H1 (cell line): ENCODE results near the gene CACNA2D4.

ENCODE experiments used
- EZH2 ChIP-seq: fragments of 200-600 bp; sonication (generic); IDR thresholded peaks from 2 replicates; pipeline ENCODE4 v1.7.1; 2012; ENCODE audit warnings: low read depth, mild to moderate bottlenecking, moderate library complexity, low read length, inconsistent platforms; ENCODE audit not compliant: severe bottlenecking
- FOSL1 ChIP-seq: IDR thresholded peaks from 2 replicates; pipeline ENCODE4 v1.6.1; 2011; ENCODE audit warnings: mild to moderate bottlenecking, low read depth, low read length, moderate library complexity; ENCODE audit not compliant: insufficient read depth
- HDAC2 ChIP-seq, 2 experiments: fragments of 300-600 bp in 1 of 2; sonication (generic) in 1 of 2; IDR thresholded peaks; 2 replicates each; pipeline ENCODE4 v1.6.1; 2011 to 2012; ENCODE audit warnings: low read depth in 2 of 2, low read length in 2 of 2, mild to moderate bottlenecking in 2 of 2, moderate library complexity in 2 of 2, borderline replicate concordance in 1 of 2, inconsistent platforms in 1 of 2
- JUN ChIP-seq: IDR thresholded peaks from 2 replicates; pipeline ENCODE4 v1.6.1; 2011; ENCODE audit warnings: low read depth, mild to moderate bottlenecking, improper control_type of control experiment, low read length
- KDM5A ChIP-seq: fragments of 200-600 bp; IDR thresholded peaks from 2 replicates; pipeline ENCODE4 v1.7.1; 2012; ENCODE audit warnings: mild to moderate bottlenecking, low read length, inconsistent platforms, mixed read lengths
- MAFK ChIP-seq: IDR thresholded peaks from 2 replicates; pipeline ENCODE4 v1.6.1; 2012; ENCODE audit warnings: low read depth, mild to moderate bottlenecking, improper control_type of control experiment, low read length
- POLR2A ChIP-seq, 2 experiments: IDR thresholded peaks; 1 replicate in 1 of 2; 2 replicates in 1 of 2; pipeline ENCODE4 v1.6.1; 2011; ENCODE audit warnings: low read depth in 2 of 2, low read length in 2 of 2, mild to moderate bottlenecking in 2 of 2; ENCODE audit errors: control extremely low read depth in 1 of 2
- POLR2AphosphoS5 ChIP-seq: IDR thresholded peaks from 2 replicates; pipeline ENCODE4 v1.6.1; 2011; ENCODE audit warnings: low read depth, low read length
- RXRA ChIP-seq: IDR thresholded peaks from 2 replicates; pipeline ENCODE4 v1.6.1; 2011; ENCODE audit warnings: low read depth, mild to moderate bottlenecking, low read length, moderate library complexity; ENCODE audit not compliant: insufficient read depth
- SP1 ChIP-seq: IDR thresholded peaks from 2 replicates; pipeline ENCODE4 v1.6.1; 2011; ENCODE audit warnings: low read depth, low read length
- TAF1 ChIP-seq: IDR thresholded peaks from 2 replicates; pipeline ENCODE4 v1.6.1; 2011; ENCODE audit warnings: mild to moderate bottlenecking, low read depth, low read length
- TF ChIP-seq, protein P1 (sequence below), 3 experiments: IDR thresholded peaks; 1 replicate in 2 of 3; 2 replicates in 1 of 3; pipeline versions ENCODE4 v1.5.1 to v1.6.1; 2011; ENCODE audit warnings: low read length in 3 of 3, mild to moderate bottlenecking in 3 of 3, inconsistent platforms in 2 of 3, low read depth in 1 of 3, moderate library complexity in 1 of 3; ENCODE audit not compliant: insufficient read depth in 1 of 3; ENCODE audit errors: control extremely low read depth in 1 of 3

GRCh38 chr12:1857821-1858220 lies 60.6 kb downstream of the CACNA2D4 start:
- TF ChIP-seq, protein P1, sequence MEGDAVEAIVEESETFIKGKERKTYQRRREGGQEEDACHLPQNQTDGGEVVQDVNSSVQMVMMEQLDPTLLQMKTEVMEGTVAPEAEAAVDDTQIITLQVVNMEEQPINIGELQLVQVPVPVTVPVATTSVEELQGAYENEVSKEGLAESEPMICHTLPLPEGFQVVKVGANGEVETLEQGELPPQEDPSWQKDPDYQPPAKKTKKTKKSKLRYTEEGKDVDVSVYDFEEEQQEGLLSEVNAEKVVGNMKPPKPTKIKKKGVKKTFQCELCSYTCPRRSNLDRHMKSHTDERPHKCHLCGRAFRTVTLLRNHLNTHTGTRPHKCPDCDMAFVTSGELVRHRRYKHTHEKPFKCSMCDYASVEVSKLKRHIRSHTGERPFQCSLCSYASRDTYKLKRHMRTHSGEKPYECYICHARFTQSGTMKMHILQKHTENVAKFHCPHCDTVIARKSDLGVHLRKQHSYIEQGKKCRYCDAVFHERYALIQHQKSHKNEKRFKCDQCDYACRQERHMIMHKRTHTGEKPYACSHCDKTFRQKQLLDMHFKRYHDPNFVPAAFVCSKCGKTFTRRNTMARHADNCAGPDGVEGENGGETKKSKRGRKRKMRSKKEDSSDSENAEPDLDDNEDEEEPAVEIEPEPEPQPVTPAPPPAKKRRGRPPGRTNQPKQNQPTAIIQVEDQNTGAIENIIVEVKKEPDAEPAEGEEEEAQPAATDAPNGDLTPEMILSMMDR (IDR thresholded peaks at IDR 0.05; ENCODE audit: control extremely low read depth in 1 of 3, insufficient read depth in 1 of 3, low read depth in 1 of 3, low read length in 3 of 3) = no peak
- TF ChIP-seq FOSL1 (no peak), POLR2AphosphoS5 (no peak), EZH2 (no peak), SP1 (no peak), HDAC2 (IDR thresholded peaks at IDR 0.05; ENCODE audit: borderline replicate concordance in 1 of 2, low read depth in 2 of 2, low read length in 2 of 2) (no peak), KDM5A (no peak), MAFK (no peak), JUN (no peak), TAF1 (no peak), RXRA (no peak), POLR2A (IDR thresholded peaks at IDR 0.05; ENCODE audit: control extremely low read depth in 1 of 2, low read depth in 2 of 2, low read length in 2 of 2) (no peak)
